ENCODE measurements around the gene SDC1. TPM values are rescaled to one million over a fixed set of nuclear protein-coding genes. Genes with fewer than 3 reads are reported as not detected.

The SDC1 gene
- total RNA-seq, 1 donor, result 13.0 TPM

DNA sequence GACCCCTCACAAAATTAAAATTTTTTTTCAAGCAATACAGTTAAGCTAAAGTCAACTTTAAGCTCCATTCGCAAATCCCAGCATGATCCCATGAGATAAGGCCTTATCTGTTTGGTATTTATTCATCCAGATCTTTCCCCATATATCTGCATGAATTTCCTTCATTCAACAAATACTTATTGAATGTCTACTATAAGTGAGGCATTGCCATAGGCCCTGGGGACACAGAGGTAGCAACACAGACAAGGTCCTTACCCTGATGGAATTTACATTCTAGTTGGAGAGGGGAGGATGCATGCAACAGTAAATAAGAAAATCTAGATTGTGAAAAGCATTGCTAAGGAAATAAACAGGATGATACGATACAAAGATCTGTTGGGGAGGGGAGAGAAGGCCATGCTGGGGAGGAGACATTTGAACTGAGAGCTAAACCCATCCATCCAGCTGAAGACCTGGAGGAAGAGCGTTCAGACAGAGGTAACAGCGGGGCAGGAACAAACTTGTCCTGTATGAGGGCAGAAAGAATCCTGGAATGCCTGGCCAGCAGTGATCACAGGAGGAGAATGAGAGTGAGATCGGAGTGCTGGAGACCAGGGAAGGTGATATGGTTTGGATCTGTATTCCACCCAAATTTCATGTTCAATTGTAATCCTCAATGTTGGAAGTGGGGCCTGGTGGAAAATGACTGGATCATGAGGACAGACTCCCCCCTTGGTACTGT lies 71.6 kb downstream of the SDC1 start:
- no peak for DNase-seq (ENCODE audit: low read depth)
- H3K4me3 ChIP-seq (ENCODE audit: low read depth, low read length), result no peak overlapping the region
- TF ChIP-seq, protein P1, sequence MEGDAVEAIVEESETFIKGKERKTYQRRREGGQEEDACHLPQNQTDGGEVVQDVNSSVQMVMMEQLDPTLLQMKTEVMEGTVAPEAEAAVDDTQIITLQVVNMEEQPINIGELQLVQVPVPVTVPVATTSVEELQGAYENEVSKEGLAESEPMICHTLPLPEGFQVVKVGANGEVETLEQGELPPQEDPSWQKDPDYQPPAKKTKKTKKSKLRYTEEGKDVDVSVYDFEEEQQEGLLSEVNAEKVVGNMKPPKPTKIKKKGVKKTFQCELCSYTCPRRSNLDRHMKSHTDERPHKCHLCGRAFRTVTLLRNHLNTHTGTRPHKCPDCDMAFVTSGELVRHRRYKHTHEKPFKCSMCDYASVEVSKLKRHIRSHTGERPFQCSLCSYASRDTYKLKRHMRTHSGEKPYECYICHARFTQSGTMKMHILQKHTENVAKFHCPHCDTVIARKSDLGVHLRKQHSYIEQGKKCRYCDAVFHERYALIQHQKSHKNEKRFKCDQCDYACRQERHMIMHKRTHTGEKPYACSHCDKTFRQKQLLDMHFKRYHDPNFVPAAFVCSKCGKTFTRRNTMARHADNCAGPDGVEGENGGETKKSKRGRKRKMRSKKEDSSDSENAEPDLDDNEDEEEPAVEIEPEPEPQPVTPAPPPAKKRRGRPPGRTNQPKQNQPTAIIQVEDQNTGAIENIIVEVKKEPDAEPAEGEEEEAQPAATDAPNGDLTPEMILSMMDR (IDR thresholded peaks at IDR 0.05; ENCODE audit: insufficient read depth, low read length), result no peak

DNA sequence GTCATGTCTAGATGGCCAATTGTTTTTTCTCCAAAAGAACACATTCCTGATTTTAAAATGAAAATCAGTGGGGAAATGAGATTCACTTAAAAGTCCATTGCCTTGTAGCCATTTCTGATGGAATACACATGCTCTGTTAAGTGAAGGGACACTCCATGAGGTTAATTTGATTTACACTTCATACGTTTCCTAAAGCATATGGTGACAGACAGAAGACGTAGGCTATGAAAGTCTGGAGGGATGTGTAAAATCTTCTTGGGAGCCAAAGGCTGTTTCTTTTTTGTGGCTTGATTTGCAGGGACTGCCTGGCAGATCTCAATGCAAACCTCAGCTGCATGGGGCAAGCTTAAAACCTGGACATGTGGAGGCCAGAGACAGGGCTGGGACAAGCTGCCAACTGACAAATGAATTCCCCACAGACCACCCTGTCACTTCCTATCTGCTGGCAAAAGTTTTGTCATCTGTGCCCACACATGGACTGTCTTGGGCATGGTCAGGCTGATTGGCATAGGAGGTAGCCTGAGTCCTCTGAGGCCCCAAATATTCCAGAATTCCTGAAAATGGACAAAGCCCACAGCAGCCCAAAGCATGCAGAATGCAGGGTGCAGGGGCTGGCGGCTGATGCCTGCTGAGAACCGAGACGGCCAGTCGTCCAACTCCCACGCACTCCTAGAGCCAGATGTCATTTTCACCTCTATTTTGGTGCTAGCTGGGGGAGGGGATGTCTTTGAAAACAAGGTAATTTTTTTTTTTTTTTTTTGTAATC lies 73.9 kb downstream of the SDC1 start:
- no peak overlapping the region for H3K4me3 ChIP-seq (ENCODE audit: low read depth, low read length)
- TF ChIP-seq, protein P1 (IDR thresholded peaks at IDR 0.05; ENCODE audit: insufficient read depth, low read length), result no peak
- no peak for DNase-seq (ENCODE audit: low read depth)

Small RNAs within 50 kb of the gene (small RNA-seq; reads per million reads assigned to genes)
- not detected for gene RN7SL140P
- gene RNU6-961P, result not detected
- gene RNU7-113P, result not detected

Other genes starting within 250 kb of the SDC1 start
- gene WDR35, start 235.0 kb downstream of the SDC1 start, total RNA-seq (ENCODE audit: low replicate concordance), result 21.0 and 22.1 TPM in 2 replicates
- 0.82 and 1.1 TPM in 2 replicates for gene MATN3, start 212.5 kb downstream of the SDC1 start, total RNA-seq (ENCODE audit: low replicate concordance)
- 90.2 and 251 TPM in 2 replicates for gene LAPTM4A, start 173.5 kb downstream of the SDC1 start, total RNA-seq (ENCODE audit: low replicate concordance)
- 25.7 and 50.0 TPM in 2 replicates for gene PUM2, start 125.7 kb upstream of the SDC1 start, total RNA-seq (ENCODE audit: low replicate concordance)
- gene RHOB, start 221.9 kb upstream of the SDC1 start, total RNA-seq (ENCODE audit: low replicate concordance), result 40.5 and 82.0 TPM in 2 replicates